Heart left ventricle (tissue), 16 donors: ENCODE results near the gene SRGAP3. TPM values are rescaled to one million over a fixed set of nuclear protein-coding genes. Genes with fewer than 3 reads are reported as not detected.
A peak's percentile ranks its signal among the peaks of the same experiment; 100 is the strongest.

Experiments used
- ATAC-seq, 4 donors: fragments of 200-7000 bp; cut with Tn5 transposase; one replicate each; pipeline ENCODE4 v1.9.1; 2020 to 2022; ENCODE audit warnings: moderate library complexity in 4 of 4, mild to moderate bottlenecking in 3 of 4, moderate number of reproducible peaks in 1 of 4
- DNase-seq, 5 donors: peaks; one replicate each; pipeline ENCODE4 v3.0.0-alpha.2; 2020
- H3K27ac ChIP-seq, 12 donors: fragments of 200-600 bp; sonication (generic) in 4 of 12; one replicate each; pipeline versions ENCODE4 v1.5.0 to v1.8.0; 2016 to 2022; ENCODE audit warnings: mild to moderate bottlenecking in 2 of 12
- H3K27me3 ChIP-seq, 9 donors: fragments of 200-600 bp; sonication (generic) in 2 of 9; one replicate each; pipeline versions ENCODE4 v1.5.1 to v1.8.0; 2016 to 2022; ENCODE audit warnings: mild to moderate bottlenecking in 3 of 9
- H3K36me3 ChIP-seq, 9 donors: fragments of 200-600 bp; sonication (generic) in 2 of 9; one replicate each; pipeline versions ENCODE4 v1.5.0 to v1.8.0; 2018 to 2022; ENCODE audit warnings: mild to moderate bottlenecking in 2 of 9
- H3K4me1 ChIP-seq, 12 donors: fragments of 200-600 bp; sonication (generic) in 4 of 12; one replicate each; pipeline versions ENCODE4 v1.5.0 to v1.8.0; 2016 to 2022; ENCODE audit warnings: mild to moderate bottlenecking in 3 of 12
- H3K4me3 ChIP-seq, 12 donors: fragments of 200-600 bp; sonication (generic) in 4 of 12; one replicate each; pipeline versions ENCODE4 v1.5.0 to v1.8.0; 2017 to 2022; ENCODE audit warnings: mild to moderate bottlenecking in 9 of 12, moderate library complexity in 4 of 12
- H3K9me3 ChIP-seq, 12 donors: fragments of 200-600 bp; sonication (generic) in 4 of 12; one replicate each; pipeline versions ENCODE4 v1.5.0 to v1.8.0; 2016 to 2022; ENCODE audit warnings: mild to moderate bottlenecking in 1 of 12
- POLR2A ChIP-seq, 2 donors: fragments of 450-650 bp; IDR thresholded peaks; one replicate each; pipeline ENCODE4 v1.6.1; 2017; ENCODE audit warnings: antibody characterized with exemption in 2 of 2, mild to moderate bottlenecking in 2 of 2, moderate library complexity in 2 of 2
- WGBS, 4 donors: extraction: QIAGEN DNeasy Blood & Tissue Kit in 2 of 4; methylation state at CpG; one replicate each; pipeline versions ENCODE4 v1.1.5 to v1.1.7; 2013 to 2018; 5-methylcytosine and 5-hydroxymethylcytosine counted together
- intact Hi-C, 10 donors: fragments of 100-400 bp; cut with DNase I; formaldehyde crosslinking; loops; one replicate each; pipeline versions ENCODE4 v1.11.1 to v1.14.2; 2022
- polyA plus RNA-seq, 2 donors: library from polyadenylated mRNA; stranded (reverse); fragments of 200-250 nt; gene quantifications; one replicate each; pipeline ENCODE4 v1.2.3, GENCODE V29; 2013
- total RNA-seq, 9 donors: library from RNA; depleted of rRNA in 2 of 9; stranded (reverse); fragments of >200 nt in 2 of 9; fragmentation: NEBNext Ultra II Directional in 3 of 9; extraction: Animal tissue kit (Norgen Biotek cat#: 25700) in 3 of 9; gene quantifications; one replicate each; pipeline versions ENCODE4 v1.1.0 to v1.2.4, GENCODE V29; 2016 to 2023
- TF ChIP-seq, protein P1 (sequence below), 12 donors: fragments of 200-600 bp; sonication (generic) in 4 of 12; IDR thresholded peaks; one replicate each; pipeline versions ENCODE4 v1.5.0 to v1.8.0; 2018 to 2022; ENCODE audit warnings: antibody characterized with exemption in 12 of 12, mild to moderate bottlenecking in 5 of 12
- donor health status: ischemic (EF 13 %, LVEDD 7.1; RV severe dilation, severe dysfunction).
- donor health status: healthy with polysubstance abuse.
- donor health status: DM: no; HTN: yes; CAD: no.
- donor health status: DM: no; HTN: no; CAD: no.
- donor health status: ischemic (EF 25% LVEDD 6.9; RV normal size, moderate dysfunction).
- donor health status: ischemic (EF 25% LVEDD 5.7; RV mildly dilated, moderate dysfunction).
- donor health status: healthy.
- donor health status: DM: yes; HTN: yes; CAD: no.
- donor health status: ischemic (EF 35%, LVEDD 5.7; RV mildly dilated, moderate dysfunction).
- donor health status: nonischemic (EF 11% LVEDD 7.7; RV severe dilation, severe dysfunction).
- donor health status: DM: yes; HTN: yes; CAD: no.
- donor health status: PGD.
- donor health status: ischemic (EF 29% LVEDD 5.4; RV normal size, mild dysfunction).
- donor health status: nonischemic (EF 23%, LVEDD 6.1; RV moderate dilation, normal function).

Gene SRGAP3
- total and polyA plus RNA-seq, 11 donors = 1.4 to 16.8 (median 9.0) TPM

GRCh38 chr3:8959668-8960067 is 289.8 kb downstream of the SRGAP3 start:
- ATAC-seq (no peak), DNase-seq (no peak)
- 83 to 89% (median 85%) methylated on average over 8 of the region's 8 CpGs for WGBS, 4 donors
- Histone ChIP-seq H3K4me3 (no peak overlapping the region), H3K36me3 (peaks cover 0 to 26% (median 0%) of the 10 kb centered on the region in 9 donors), H3K4me1 (peaks cover 0 to 21% (median 13%) of the 10 kb centered on the region in 12 donors), H3K9me3 (no peaks in the 10 kb centered on the region), H3K27ac (no peak overlapping the region), H3K27me3 (no peaks in the 10 kb centered on the region)
- intact Hi-C loops = loop anchor here in 1 of 10 donors (10.0 kb wide), 2 partner anchors 195 to 295 kb away; partner anchors contain the start of gene OXTR
- TF ChIP-seq POLR2A (IDR thresholded peaks at IDR 0.05) = no peak
- TF ChIP-seq, protein P1, sequence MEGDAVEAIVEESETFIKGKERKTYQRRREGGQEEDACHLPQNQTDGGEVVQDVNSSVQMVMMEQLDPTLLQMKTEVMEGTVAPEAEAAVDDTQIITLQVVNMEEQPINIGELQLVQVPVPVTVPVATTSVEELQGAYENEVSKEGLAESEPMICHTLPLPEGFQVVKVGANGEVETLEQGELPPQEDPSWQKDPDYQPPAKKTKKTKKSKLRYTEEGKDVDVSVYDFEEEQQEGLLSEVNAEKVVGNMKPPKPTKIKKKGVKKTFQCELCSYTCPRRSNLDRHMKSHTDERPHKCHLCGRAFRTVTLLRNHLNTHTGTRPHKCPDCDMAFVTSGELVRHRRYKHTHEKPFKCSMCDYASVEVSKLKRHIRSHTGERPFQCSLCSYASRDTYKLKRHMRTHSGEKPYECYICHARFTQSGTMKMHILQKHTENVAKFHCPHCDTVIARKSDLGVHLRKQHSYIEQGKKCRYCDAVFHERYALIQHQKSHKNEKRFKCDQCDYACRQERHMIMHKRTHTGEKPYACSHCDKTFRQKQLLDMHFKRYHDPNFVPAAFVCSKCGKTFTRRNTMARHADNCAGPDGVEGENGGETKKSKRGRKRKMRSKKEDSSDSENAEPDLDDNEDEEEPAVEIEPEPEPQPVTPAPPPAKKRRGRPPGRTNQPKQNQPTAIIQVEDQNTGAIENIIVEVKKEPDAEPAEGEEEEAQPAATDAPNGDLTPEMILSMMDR (IDR thresholded peaks at IDR 0.05) = no peak

- intact Hi-C loops = loop anchor here in 1 of 10 donors (10.0 kb wide), 1 partner anchor 290 kb away; no protein-coding TSS in a partner anchor
- H3K4me1 ChIP-seq = peaks cover 0 to 6% (median 0%) of the 10 kb centered on the region in 12 donors
- H3K27me3 ChIP-seq = no peaks in the 10 kb centered on the region
- peak overlapping the region in 3 of 12 donors; percentile 24 to 33 (median 31) for H3K27ac ChIP-seq
- H3K9me3 ChIP-seq = no peaks in the 10 kb centered on the region
- WGBS, 4 donors = 53 to 63% (median 61%) methylated on average over 4 of the region's 4 CpGs
- no peak for DNase-seq
- H3K36me3 ChIP-seq = peaks cover 0 to 26% (median 0%) of the 10 kb centered on the region in 9 donors
- TF ChIP-seq, protein P1 (IDR thresholded peaks at IDR 0.05) = peak in 1 of 12 donors; percentile 10
- TF ChIP-seq POLR2A (IDR thresholded peaks at IDR 0.05) = no peak
- ATAC-seq = peak; percentile 48 to 81 (median 69)
- no peak overlapping the region for H3K4me3 ChIP-seq
Measured at GRCh38 chr3:8954938-8955763, 294.3 kb downstream of the SRGAP3 start.

DNA sequence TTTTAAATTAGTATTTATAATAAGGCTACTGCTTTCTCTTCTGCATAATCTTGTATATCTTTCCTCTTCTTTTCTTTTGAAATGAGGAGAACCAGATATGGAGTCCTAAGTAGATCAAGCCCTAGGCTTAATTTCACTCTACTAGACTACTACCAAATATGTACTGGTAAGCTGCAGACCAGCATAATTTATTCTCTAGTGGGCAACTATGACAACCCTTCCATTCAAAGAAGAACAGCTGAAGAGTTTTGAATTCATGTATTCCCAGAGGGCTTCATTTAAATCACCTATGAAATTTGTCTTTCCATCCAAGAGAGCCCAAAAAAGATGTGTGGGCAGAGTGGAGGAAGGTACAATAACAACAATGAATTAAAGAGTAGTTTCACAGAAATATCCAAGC is 296.1 kb downstream of the SRGAP3 start:
- Histone ChIP-seq H3K36me3 (peaks cover 0 to 21% (median 0%) of the 10 kb centered on the region in 9 donors), H3K4me3 (no peak overlapping the region), H3K9me3 (no peaks in the 10 kb centered on the region), H3K4me1 (peaks cover 0 to 6% (median 0%) of the 10 kb centered on the region in 12 donors), H3K27ac (no peak overlapping the region), H3K27me3 (no peaks in the 10 kb centered on the region)
- DNase-seq (no peak), ATAC-seq (no peak)
- TF ChIP-seq, protein P1 (IDR thresholded peaks at IDR 0.05) = no peak
- no peak for TF ChIP-seq POLR2A (IDR thresholded peaks at IDR 0.05)
- intact Hi-C loops = loop anchor here in 1 of 10 donors (10.0 kb wide), 1 partner anchor 289 kb away; no protein-coding TSS in a partner anchor

DNA sequence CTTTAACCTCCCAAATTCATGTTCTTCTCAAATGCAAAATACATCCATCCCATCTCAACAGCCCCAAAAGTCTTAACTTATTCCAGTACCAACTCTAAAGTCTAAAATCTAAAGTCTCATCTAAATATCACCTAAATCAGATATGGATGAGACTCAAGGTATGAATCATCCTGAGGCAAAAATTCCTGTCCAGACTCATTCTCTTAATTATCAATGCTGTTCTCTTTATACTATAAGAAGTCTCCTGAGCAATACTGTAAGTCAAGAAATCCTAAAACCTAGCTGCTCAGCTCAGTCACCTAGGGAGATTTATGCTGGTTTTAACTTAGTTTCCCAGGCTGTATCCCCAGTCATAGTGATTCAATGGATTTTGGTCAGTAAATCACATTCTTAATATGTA is 297.3 kb downstream of the SRGAP3 start:
- intact Hi-C loops = loop anchor here in 1 of 10 donors (10.0 kb wide), 1 partner anchor 287 kb away; no protein-coding TSS in a partner anchor

More for the DNA sequence above, 297.3 kb downstream of the SRGAP3 start:
- H3K9me3 ChIP-seq = no peaks in the 10 kb centered on the region
- ATAC-seq (no peak), DNase-seq (no peak)
- H3K27ac ChIP-seq = no peak overlapping the region
- TF ChIP-seq, protein P1 (IDR thresholded peaks at IDR 0.05) = no peak
- no peak for TF ChIP-seq POLR2A (IDR thresholded peaks at IDR 0.05)
- no peaks in the 10 kb centered on the region for H3K27me3 ChIP-seq
- no peak overlapping the region for H3K4me3 ChIP-seq
- H3K36me3 ChIP-seq = peaks cover 0 to 10% (median 0%) of the 10 kb centered on the region in 9 donors
- peaks cover 0 to 6% (median 0%) of the 10 kb centered on the region in 12 donors for H3K4me1 ChIP-seq
